OCI-M1 (cell line): Measurements from ENCODE around the gene SLC35G3.
"Not testable (repeated sequence)": the region's sequence is repeated elsewhere in the genome, so short reads cannot be mapped to it uniquely, and the experiment has no call there.

Experiments
- DNase-seq: peaks from one replicate; lab custom pipeline; 2025; lab: John Stamatoyannopoulos, UW

The SLC35G3 gene

GRCh38 chr17:35194001-35194400, at the start of gene SLC35G3:
SLC35G3 (minus strand) TSS chr17:35194393; CDS start chr17:35194307, 86 bp downstream.
- DNase-seq, result not testable (repeated sequence)

GRCh38 chr17:35243561-35244340, 49.6 kb upstream of the SLC35G3 start:
- peak; percentile 59 for DNase-seq

- DNase-seq, result peak; percentile 89
Measured at GRCh38 chr17:35242805-35243560, 48.8 kb upstream of the SLC35G3 start, which contains the start of gene SLFN5. SLFN5 (plus strand) TSS chr17:35243072; CDS start chr17:35258691, 15,619 bp downstream.

GRCh38 chr17:35242158-35242804, 48.1 kb upstream of the SLC35G3 start:
- peak; percentile 76 for DNase-seq

- no peak for DNase-seq
Measured at GRCh38 chr17:35241520-35241919, 47.3 kb upstream of the SLC35G3 start.

DNA sequence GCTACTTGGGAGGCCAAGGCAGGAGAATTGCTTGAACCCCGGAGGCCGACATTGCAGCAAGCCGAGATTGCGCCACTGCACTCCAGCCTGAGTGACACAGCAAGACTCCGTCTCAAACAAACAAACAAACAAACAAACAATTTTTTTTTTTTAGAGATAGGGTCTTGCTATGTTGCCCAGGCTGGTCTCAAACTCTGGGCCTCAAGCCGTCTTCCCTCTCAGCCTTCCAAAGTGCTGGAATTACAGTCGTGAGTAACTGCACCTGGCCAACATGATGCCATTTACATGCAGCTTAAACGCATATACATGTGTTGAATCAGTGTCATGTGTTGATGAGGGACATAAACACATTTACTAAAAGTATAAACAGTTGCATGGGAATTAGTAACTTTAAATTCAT, 46.7 kb upstream of the SLC35G3 start:
- no peak for DNase-seq

DNA sequence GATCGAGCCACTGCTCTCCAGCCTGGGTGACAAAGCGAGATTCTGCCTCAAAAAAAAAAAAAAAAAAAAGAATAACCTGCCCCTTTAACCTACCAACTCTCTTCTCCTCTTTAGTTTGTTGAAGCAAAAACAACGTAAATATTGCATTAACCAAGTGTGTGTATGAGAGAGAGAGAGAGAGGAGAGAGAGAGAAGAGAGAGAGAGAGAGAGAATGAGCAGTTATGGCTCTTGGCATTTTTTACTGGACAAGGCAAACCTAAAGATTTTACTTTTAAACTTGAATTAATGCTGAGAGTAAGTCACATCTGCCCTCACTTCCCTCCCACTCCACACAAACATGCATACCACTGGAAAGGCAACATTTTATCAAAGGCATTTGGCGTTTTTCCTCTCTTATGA, 45.6 kb upstream of the SLC35G3 start:
- no peak for DNase-seq

GRCh38 chr17:35238821-35239220, 44.6 kb upstream of the SLC35G3 start:
- no peak for DNase-seq

DNA sequence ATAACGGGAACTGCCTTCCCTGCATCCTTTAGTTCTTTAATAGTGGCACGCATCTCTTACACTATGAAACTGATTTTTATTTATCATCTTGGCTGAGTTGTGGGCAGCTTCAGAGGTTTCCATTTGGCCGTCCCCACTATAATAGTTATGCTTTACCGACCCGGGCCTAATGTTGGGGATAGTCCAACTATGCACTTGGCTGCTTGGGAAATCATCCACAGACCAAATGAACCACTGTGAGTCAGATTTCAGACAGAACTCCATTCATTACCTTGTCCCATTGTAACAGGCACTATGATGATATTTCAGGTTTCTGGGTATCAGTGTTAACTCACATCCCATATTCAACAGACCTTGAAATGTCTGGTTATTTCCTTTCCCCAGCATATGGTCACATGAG, 42.6 kb upstream of the SLC35G3 start:
- no peak for DNase-seq

DNA sequence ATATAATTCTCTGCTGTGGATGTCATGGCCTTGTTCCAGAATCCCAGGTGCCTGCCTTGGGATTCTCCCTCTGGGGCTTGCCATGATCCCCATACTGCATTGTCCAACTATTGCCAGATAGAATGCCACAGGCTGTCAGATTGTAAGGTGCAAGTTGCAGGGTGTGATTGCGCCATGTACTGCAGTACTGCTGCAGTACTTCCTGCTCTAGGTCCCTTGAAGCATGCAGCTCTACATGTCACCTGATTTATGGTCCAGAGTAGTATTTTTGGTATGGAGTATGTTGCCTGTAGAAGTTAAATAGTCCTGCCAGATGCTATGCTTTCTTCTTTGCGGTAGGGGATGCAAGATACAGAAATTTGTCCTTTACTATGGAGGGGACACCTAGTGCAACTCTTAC, 41.7 kb upstream of the SLC35G3 start:
- DNase-seq, result no peak

DNA sequence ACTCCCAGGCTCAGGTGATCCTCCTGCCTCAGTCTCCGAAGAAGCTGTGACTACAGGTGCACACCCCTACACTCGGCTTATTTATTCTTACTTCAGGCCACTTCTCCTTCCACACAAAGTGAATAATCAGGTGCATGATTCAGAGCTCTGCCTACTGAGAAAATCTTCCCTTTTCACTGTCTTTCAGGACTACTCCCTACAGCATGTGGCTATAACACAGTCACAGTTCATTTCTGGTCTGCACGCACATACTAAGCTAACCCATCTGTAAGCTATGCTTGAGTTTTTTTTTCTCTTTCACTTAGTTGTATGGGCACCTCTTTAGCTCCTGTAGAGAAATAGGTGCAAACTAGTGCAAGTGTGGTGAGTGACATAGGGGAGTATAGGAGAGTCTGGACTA, 41.1 kb upstream of the SLC35G3 start:
- no peak for DNase-seq

DNA sequence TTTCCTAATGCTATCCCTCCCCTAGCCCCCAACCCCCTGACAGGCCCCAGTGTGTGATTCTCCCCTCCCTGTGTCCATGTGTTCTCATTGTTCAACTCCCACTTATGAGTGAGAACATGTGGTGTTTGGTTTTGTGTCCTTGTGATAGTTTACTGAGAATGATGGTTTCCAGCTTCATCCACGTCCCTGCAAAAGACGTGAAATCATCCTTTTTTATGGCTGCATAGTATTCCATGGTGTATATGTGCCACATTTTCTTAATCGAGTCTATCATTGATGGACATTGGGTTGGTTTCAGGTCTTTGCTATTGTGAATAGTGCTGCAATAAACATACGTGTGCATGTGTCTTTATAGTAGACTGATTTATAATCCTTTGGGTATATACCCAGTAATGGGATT, 40.1 kb upstream of the SLC35G3 start:
- DNase-seq, result not testable (repeated sequence)

GRCh38 chr17:35229638-35230037, 35.4 kb upstream of the SLC35G3 start:
- DNase-seq, result no peak

GRCh38 chr17:35227546-35227945, 33.4 kb upstream of the SLC35G3 start:
- DNase-seq, result no peak

- no peak for DNase-seq
Measured at GRCh38 chr17:35224436-35224835, 30.2 kb upstream of the SLC35G3 start.

DNA sequence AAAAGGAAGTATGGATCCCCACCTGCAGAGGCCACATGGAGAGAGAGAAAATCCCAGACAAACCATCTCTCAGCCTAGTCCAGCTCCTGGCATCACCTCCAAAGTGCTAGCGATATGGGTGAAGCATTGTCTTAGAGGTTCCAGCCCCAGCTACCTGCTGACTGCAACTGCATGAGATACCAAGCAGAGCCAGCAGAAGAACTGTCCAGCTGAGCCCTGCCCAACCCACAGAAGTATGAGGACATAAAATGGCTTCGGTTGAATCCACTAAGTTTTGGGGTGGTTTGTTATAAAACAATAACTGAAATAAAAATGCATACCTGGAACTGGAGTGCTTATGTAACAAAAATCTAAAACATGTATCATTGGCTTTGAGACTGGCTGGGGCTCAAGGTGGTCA, 28.3 kb upstream of the SLC35G3 start:
- DNase-seq, result no peak

DNA sequence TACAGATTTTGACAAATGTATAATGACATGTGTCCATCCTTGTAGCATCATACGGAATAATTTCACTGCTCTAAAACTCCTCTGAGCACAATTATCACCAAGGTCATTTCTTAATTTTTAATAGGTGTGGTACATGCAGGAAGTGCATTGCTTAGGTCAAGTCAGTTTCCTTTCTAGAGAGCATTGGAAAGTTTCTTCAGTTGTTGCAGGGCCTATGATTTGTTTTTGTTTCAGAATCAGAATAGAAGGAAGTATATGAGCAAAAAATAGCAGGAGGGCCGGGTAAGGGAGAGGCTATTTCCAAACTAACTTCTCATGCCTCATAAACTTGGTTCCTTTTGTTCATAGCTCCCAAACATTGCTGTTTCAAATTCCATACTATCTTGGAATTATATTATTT, 24.7 kb upstream of the SLC35G3 start:
- DNase-seq, result no peak

- no peak for DNase-seq
Measured at GRCh38 chr17:35217107-35217506, 22.9 kb upstream of the SLC35G3 start.

DNA sequence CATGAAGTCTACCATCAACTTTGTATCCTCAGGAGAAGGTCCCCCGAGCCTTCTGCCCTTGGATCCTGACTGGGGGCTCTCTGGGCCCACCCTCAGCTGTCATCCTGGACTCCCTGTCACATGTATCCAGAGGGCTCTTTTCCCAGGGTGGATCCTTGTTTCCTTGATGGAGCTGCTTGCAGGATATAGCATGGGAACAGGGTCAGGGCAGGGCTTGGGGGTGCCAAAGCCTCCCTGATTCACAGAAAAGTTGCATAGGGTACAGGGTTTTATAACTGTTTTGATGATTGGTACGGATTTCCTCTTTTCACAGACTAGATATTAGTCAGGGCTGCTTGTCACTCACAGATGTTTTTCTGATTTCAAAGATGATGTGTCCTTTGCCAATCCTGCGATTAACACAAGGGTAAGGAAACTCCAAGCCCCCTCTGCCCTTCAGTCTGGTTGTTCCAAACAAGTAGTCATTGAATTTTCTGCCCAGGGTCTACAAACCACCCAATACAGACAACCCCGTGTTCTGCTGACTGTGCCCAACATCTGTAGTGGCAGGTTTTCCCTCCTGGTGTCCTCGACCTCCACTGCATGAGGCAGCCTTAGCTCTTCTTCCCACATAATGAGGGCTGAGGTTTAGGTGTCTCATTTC, 20.6 kb upstream of the SLC35G3 start:
- DNase-seq, result no peak

DNA sequence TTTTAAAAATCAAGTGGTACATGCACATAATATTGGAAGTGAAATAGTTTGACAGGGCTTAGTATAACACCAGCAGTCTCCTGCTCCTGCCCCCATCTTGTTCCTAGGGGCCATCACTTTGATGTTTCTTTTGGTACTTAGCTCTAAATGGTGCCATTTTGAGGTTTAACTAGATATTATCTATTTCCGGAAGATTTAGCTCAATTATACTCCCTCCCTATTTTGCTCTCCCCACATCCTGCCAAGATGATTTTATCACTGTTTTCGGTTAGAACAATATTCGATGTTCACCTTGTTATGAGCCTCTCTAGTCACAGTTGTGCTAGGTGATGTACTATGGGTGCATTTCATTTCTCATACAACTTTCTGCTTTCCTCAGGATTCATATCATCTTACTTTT, 20.0 kb upstream of the SLC35G3 start:
- DNase-seq, result no peak

DNA sequence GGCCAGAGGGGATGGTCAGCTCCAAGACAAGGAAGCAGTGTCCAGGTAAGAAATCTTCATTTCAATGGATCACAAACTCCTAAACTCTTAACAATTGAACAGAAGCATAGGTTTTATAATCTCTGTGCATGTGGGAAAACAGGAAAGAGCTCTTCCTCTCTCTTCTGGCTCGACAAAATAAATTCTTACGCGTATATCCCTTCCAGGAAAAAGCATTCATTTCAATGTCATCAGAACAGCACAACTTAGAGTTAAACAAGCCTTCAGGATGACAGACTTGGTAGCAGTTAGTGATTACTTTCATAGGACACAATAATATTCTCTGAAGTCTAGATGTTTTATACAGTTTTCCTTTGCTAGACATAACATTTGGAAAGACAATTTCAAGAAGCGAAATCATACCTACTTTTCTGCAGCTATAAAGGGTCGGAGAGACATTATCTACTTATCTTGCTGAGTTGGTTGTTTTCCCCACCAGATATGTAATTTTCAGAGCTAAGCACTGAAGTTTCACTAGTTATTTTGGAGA, 19.3 kb upstream of the SLC35G3 start:
- no peak for DNase-seq

DNA sequence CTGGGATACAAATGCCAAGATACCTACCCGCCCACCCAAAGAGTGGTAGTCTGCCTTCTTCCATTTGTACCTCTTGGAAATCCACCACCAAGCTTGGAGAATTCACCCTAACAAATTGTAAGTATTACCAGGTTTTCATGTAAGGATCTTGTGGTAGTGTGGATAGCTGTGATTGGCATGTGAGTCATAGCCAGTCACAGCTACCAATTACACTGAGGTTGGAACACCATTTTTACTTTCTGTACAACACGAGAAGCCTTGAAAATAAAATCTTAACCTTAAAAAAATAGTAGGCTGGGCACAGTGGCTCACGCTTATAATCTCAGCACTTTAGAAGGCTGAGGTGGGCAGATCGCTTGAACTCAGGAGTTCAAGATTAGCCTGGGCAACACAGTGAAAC, 18.5 kb upstream of the SLC35G3 start:
- DNase-seq, result no peak
